GM12872 (cell line): ENCODE data around the gene LAPTM5.

ENCODE experiments used
- TF ChIP-seq, protein P1 (sequence below): IDR thresholded peaks from 3 replicates; pipeline ENCODE4 v1.5.1; 2011; ENCODE audit warnings: low read depth, mild to moderate bottlenecking, low read length, moderate library complexity; ENCODE audit not compliant: insufficient read depth

The LAPTM5 gene

DNA sequence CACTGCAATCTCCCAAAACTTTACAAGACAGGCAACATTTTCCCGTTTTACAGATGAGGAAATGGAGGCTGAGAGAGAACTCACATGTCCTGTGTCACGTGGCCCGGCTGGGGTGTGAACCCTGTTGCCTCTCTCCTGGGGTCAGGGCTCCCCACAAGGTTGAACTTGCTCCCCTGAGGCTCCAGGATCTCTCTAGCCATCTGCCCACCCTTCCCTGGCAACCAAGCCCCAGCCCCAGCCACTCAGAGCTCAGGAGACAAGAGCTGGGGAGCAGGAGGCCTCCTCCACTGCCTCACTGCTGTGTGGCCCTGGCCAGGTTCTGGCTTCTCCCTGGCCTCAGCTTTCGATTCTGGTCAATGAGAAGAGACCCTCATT is 11.8 kb downstream of the LAPTM5 start:
- TF ChIP-seq, protein P1, sequence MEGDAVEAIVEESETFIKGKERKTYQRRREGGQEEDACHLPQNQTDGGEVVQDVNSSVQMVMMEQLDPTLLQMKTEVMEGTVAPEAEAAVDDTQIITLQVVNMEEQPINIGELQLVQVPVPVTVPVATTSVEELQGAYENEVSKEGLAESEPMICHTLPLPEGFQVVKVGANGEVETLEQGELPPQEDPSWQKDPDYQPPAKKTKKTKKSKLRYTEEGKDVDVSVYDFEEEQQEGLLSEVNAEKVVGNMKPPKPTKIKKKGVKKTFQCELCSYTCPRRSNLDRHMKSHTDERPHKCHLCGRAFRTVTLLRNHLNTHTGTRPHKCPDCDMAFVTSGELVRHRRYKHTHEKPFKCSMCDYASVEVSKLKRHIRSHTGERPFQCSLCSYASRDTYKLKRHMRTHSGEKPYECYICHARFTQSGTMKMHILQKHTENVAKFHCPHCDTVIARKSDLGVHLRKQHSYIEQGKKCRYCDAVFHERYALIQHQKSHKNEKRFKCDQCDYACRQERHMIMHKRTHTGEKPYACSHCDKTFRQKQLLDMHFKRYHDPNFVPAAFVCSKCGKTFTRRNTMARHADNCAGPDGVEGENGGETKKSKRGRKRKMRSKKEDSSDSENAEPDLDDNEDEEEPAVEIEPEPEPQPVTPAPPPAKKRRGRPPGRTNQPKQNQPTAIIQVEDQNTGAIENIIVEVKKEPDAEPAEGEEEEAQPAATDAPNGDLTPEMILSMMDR = no peak

DNA sequence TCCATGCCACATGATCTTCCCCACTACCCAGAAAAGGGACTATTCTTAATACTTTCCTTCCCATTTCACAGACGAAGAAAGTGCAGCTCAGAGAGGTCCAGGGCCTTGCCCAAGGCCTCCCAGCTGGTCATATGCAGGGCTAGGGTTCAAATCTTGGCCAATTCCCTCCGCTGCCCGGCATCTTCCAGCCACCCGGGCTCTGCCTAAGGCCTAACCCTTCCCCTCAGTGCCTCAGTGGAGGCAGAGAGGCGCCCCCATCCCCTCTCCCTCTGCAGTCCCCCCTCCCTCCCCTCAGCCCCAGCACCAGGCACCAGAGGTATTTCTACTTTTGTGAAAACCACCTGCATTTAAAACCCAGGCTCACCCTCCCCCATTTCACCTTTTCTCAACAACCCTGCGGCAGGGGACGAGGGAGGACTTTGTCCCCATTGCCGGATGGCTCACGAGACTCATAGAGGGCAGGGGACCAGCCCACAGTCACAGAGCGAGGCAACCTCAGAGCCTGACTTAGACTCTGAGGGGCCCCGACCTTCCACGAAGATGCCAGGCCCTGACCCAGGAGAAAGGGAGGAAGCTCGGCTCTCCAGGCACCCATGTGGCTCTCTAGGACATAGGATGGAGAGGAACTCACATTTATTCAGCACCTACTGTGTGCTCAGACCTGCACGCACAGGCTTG is 12.3 kb downstream of the LAPTM5 start:
- TF ChIP-seq, protein P1 = no peak

DNA sequence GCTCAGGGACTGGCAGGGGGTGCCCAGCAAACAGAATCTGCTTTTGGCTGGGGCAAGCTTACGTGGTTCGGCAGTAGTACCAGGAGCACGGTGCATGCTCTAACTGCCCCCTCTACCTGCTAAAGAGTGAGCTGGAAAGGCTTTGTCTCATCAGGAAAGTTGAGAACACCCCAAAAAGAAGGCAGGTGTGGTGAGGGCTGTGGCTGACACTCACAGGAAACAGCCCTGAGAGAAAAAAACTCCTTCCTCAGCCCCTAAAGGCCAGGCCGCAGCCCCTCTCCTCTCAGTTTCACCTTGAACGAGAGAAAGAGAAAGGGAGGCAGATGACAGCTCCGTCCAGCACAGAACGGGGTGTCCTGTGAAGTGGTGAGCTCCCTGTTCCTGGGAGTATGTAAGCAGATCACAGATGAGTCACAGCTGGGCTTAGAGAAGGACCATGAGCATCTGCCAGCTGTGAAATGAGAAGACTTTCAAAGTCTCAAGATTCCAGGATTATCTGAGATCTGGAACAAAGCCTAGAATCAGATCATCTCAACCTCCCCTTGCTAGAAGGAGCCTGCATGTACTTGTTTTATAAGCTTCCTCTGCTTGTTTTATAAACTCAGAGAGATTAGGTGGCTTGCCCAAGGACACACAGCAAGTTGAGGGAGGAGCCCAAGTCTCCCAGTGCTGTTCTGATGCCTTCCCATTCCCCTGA is 13.4 kb downstream of the LAPTM5 start:
- TF ChIP-seq, protein P1 = no peak

DNA sequence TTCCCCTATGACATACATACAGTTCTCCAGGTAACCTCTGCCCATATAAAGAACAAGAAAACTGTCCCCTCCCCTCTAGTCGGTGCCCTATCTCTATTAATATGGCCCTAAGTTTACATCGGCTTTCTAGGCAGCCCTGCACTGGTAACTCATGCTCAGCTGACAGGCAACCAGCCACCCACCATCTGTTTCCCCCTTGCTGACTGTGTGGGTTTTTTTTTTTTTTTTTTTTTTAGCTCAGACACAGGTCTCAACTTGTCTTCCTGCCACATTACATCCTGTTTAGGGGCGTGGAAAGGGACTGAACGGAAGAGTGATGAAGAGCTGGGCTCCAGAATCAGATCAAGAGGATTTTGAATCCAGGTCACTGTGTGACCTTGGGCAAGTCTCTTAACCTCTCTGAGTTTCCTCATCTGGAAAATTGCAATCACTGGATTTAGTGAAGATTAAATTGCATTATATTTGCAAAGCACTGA is 14.0 kb downstream of the LAPTM5 start:
- TF ChIP-seq, protein P1 = no peak

DNA sequence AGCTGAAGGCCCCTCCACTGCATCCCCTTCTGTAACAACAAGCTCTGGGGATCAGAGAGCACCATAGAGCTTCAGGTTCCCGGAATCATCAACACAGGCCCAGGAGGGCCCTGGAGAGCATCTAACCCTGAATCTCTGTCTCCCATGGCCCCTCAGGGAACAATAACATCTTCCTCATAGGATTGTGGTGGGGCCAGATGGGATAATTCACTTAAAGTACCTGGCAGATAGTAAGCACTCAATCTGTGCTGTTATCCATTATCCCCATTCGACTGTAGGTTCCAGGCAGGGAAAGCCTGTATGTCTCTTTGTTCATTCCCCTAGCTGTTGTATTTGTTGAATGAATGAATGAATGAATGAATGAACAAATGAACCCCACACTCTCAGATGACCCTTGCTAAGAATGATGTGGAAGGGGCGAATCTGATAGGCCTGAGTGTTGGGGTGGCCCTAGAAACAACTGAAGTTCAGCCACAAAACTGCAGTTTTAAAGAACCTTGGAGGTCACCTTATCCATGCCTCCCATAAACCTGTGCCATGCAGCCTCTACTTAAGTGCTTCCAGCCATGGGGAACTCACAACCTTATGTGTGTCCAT is 14.5 kb downstream of the LAPTM5 start:
- TF ChIP-seq, protein P1 = no peak

DNA sequence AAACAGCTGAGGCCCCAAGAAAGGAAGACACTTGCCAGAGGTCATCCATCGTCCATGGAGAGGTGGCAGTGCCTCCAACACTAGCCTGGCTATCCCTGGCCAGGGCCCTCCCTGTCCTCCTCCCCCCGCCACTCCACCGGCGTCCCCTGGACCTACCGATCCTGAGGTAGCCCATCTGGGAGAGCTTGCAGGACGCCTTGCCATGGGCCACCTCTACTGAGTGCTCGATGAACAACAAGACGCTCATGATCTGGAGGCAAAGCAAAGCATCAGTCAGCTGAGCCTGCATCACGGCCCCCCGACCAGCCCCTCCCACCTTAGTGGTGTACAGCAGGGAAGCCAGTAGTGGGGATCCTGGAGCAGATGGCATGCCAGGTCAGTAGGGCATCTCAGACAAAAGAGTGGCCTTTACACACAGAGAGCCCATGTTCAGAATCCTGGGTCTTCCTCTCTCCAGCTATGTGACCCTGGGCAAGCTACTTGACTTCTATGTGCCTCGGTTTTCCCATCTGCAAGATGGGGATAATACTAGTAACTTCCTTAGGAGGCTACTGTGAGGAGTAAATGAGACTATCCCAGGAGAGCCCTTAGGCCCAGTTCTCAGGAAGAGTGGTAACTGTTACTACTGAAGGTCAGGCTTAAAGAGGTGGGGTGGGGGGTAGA is 15.1 kb downstream of the LAPTM5 start:
- TF ChIP-seq, protein P1 = no peak
